ENCODE measurements around the gene MRM2.

The MRM2 gene

GRCh38 chr7:2241580-2242540 is at the start of gene MRM2, which contains the start of gene NUDT1:
Gene MRM2 (minus strand): TSS chr7:2242205. CDS start chr7:2242169, 36 bp downstream.
Gene NUDT1 (plus strand): TSS chr7:2242226. CDS start chr7:2244575, 2,349 bp downstream.
- H3K4me3 ChIP-seq (ENCODE audit: low read length) = peak within 1 kb of the TSS; percentile 90
- peak; percentile 64 for DNase-seq (ENCODE audit: low read depth)
- TF ChIP-seq CTCF (conservative IDR thresholded peaks at IDR 0.05; ENCODE audit: low read length) = no peak

DNA sequence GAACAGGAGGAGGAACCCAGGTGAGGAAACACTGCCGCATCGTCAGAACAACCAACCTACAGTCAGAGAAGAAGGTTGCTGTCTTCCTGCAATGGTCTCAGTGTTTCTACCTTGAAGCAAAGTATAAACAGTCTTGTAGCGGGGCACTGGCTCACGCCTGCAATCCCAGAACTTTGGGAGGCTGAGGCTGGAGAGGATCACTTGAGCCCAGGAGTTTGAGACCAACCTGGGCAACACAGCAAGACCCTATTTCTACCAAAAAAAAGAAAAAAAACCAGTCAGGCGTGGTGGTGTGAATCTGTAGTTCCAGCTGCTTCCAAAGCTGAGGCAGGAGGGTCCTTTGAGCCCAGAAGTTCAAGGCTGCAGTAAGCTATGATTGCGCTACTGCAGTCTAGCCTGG is 48.9 kb upstream of the MRM2 start:
- H3K4me3 ChIP-seq (ENCODE audit: low read length) = no peak overlapping the region
- DNase-seq (ENCODE audit: low read depth) = no peak
- no peak for TF ChIP-seq CTCF (conservative IDR thresholded peaks at IDR 0.05; ENCODE audit: low read length)

- no peak for DNase-seq (ENCODE audit: low read depth)
- peak overlapping the region; percentile 31 for H3K4me3 ChIP-seq (ENCODE audit: low read length)
- no peak for TF ChIP-seq CTCF (conservative IDR thresholded peaks at IDR 0.05; ENCODE audit: low read length)
Measured at GRCh38 chr7:2289621-2290020, 47.6 kb upstream of the MRM2 start.

GRCh38 chr7:2289111-2289586 is 47.1 kb upstream of the MRM2 start:
- no peak for TF ChIP-seq CTCF (conservative IDR thresholded peaks at IDR 0.05; ENCODE audit: low read length)
- H3K4me3 ChIP-seq (ENCODE audit: low read length) = peak overlapping the region; percentile 31
- DNase-seq (ENCODE audit: low read depth) = peak; percentile 46

DNA sequence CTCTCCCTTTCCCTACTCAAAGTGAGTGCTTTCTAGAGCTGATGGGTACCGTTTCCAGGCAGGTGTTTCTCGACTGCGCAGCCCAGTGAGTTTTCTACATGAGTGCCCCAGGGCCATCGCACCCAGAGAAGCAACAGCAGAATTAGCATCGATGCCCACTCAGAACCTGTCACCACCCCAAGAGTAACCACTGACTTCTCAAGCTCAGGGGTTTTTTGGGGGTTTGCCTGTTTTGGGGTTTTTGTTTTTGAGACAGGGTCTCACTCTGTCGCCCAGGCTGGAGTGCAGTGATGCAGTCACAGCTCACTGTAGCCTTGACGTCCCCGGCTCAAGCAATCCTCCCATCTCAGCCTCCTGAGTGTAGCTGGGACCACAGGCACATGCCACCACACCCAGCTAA is 46.5 kb upstream of the MRM2 start:
- no peak for TF ChIP-seq CTCF (conservative IDR thresholded peaks at IDR 0.05; ENCODE audit: low read length)
- H3K4me3 ChIP-seq (ENCODE audit: low read length) = no peak overlapping the region
- DNase-seq (ENCODE audit: low read depth) = no peak

GRCh38 chr7:2287745-2288144 is 45.7 kb upstream of the MRM2 start:
- DNase-seq (ENCODE audit: low read depth) = no peak
- no peak overlapping the region for H3K4me3 ChIP-seq (ENCODE audit: low read length)
- no peak for TF ChIP-seq CTCF (conservative IDR thresholded peaks at IDR 0.05; ENCODE audit: low read length)

DNA sequence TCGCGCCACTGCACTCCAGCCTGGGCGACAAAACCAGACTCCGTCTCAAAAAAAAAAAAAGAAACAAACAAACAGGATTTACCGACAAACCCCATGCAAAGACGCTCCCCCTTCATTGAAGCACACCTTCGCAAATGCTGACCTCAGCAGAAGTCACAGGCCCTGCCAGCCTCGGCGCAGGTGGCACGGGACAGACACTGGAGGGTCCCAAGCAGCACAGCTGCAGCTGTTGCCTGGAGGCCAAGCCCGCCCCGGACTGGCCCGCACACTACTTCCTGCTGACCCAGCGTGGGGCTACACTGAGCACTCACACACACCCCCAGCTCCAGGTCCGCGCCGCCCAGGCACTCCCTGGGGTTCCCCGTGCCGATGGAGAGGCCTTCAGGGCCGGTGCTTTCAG is 41.1 kb upstream of the MRM2 start:
- TF ChIP-seq CTCF (conservative IDR thresholded peaks at IDR 0.05; ENCODE audit: low read length) = no peak
- DNase-seq (ENCODE audit: low read depth) = no peak
- H3K4me3 ChIP-seq (ENCODE audit: low read length) = no peak overlapping the region
